ENCODE data around the gene ADAMTSL2.

The ADAMTSL2 gene

GRCh38 chr9:133583586-133583985, 49.1 kb downstream of the ADAMTSL2 start:
- in situ Hi-C loops (cut with HindIII; ENCODE audit: low sequenced_read_pairs), result no loop called here

- in situ Hi-C loops (cut with HindIII; ENCODE audit: low sequenced_read_pairs), result no loop called here
Observed at GRCh38 chr9:133584167-133584558, 49.7 kb downstream of the ADAMTSL2 start.

DNA sequence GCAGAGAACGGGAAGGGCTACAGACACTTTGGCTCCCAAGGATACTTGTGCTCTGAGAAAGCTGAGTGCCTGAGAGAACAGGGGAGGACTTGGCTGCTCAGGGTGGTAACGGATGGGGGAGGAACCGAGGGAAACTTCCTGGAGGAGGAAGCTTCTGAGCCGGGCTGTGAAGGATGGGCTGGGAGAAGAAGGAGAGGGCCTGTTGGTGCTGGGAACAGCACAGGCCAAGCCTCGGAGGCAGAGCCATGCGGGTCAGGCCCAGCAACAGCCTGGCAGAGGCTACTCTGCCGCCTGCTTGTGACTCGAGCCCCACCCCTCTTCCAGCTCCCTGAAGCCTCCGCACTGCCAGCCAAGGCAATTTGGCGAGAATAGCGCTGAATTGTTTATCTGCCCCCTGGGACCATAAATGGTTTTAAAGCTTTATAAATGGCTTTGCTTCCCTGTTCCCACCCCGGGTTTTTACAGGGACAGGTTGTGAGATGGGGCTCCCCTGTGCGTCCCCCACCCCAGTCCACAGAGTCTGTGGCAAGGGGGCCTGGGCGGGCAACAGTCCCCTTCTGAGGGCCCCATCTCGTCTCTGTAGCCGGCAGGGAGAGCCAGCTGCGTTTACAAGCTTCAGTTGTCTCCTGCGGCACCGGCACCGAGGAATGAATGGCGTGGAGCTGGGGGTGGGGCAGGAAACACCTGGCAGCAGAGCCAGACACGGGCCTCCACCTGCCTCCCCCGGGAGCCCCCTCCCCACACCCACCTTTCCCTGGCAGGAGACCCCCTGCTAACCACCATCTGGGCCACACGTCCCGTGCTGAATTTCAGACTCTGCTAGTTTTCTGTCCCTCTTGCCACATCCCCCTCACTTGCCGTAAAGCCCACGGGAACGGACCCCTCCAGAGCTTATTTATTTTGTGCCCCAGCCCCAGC, 50.3 kb downstream of the ADAMTSL2 start:
- in situ Hi-C loops (cut with HindIII; ENCODE audit: low sequenced_read_pairs), result no loop called here

DNA sequence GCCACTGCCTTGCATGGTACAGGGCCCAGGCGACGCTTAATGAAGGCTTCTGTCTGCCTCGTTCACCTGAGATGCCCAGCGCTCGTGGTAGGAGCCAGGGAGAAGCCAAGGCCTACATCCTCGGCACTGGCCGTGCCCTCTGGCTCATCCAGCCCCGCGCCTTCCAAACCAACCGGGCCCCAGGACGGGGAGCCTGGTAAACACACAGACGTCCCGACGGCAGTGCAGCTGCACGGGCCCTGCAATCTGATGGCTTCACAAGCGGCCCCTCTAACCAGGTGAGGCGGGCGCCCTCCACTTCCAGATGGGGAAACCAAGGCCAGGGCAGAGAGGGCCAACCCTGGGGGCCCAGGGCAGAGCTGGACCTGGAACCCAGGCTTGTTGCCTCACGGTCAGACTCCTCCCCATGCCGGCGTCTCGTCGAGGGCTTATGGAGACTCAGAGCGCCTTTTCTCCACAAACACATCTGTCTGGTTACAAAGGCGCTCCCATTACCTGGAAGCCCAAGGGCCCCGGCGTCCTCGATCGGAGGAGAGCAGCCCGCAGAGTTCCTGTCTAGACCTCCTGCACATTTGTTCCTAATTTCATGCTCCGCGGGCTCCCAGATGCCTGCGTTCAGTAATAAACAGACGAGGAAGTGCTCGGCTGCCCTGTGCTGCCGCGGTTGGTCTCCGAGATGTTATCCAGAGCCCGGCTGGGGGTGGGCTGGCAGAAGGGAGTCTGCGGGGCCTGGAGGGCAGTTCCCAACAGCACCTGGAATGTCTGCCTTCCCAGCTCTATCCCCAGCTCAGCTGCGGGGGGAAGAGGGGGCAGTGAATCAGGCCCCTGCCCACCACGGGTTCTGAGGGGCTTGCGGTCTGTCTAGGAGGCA, 51.2 kb downstream of the ADAMTSL2 start:
- in situ Hi-C loops (cut with HindIII; ENCODE audit: low sequenced_read_pairs), result no loop called here

DNA sequence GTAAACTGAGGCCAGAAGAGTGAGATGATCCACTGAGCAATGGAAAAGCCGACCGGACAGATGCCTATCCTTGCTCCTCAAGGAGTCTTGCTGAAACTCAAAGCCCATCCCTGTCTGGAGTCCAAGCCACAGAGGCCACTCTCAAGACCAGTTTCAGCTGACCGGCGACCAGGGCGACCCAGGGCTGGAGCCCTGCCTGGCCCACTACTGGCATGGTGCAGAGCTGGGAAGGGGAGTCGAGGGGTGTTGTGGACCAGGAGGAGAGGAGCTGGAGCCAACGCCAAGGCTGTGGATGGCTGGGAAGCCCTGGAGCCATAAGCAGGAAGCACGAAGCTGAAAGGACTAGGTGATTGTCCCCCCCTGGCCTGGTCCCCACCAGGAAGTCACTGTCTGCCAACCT, 52.5 kb downstream of the ADAMTSL2 start:
- in situ Hi-C loops (cut with HindIII; ENCODE audit: low sequenced_read_pairs), result no loop called here

- in situ Hi-C loops (cut with HindIII; ENCODE audit: low sequenced_read_pairs), result no loop called here
Observed at GRCh38 chr9:133587466-133587865, 53.0 kb downstream of the ADAMTSL2 start.

DNA sequence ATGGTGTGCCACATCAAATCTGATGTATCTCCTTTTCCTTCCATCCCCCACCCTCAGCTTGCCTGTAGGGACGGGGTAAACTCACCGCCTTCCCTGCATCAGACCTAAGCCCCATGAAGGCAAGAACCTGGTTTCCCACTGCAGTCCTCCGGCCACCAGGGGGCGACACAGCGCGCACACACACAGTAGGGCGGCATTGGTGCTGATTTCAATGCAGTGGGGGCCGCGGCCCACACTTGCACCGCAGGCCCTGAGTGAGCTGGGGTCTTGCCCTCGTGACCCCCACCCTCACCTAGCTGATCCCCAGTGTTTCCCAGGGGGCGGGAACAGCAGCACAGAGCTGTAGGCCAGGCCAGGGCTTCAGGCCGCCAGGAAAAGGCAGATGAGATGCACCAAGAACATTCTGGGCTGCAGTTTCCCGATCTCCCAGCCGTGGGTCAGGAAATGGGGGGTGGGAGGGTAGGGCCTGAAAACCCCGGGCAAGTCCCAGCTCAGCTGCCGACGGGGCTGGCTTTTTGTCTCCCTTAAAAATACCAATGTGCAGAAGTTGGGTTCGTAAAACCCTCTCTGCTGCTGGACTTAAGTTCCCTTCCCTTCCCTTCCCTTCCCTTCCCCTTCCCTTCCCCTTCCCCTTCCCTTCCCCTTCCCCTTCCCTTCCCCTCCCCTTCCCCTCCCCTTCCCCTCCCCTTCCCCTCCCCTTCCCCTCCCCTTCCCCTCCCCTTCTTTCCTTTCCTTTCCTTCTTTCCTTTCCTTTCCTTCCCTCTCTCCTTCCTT, 55.1 kb downstream of the ADAMTSL2 start:
- in situ Hi-C loops (cut with HindIII; ENCODE audit: low sequenced_read_pairs), result no loop called here

DNA sequence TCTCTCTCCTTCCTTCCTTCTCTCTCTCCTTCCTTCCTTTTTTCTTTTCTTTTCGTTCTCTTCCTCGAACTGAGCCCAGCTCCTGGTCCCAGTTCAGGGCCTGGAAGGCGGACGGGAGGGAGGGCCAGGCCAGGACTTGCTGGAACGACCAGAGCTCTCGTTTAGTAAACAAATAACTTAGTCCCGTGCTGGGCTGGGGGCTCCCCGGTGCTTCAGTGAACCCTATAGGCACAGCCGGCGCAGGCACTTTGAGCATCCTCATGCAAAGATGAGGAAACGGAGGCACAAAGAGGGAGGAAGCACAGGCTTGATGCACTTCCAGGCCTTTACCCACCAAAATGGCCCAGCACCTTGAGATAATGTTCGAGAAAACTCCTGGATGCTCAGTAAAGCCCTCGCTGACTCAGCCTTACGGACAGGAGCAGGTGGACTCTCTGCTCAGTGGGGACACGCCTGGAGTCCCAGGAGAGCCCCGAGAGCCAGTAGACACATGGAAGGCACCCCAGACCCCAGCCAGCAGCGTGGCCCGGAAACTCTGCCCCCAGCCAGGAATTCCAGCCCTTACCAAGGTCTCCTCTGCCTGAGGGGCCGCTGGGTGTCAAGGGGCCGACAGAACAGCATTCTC, 55.8 kb downstream of the ADAMTSL2 start:
- in situ Hi-C loops (cut with HindIII; ENCODE audit: low sequenced_read_pairs), result no loop called here

- in situ Hi-C loops (cut with HindIII; ENCODE audit: low sequenced_read_pairs), result no loop called here
Observed at GRCh38 chr9:133591116-133591910, 56.8 kb downstream of the ADAMTSL2 start.

- in situ Hi-C loops (cut with HindIII; ENCODE audit: low sequenced_read_pairs), result no loop called here
Observed at GRCh38 chr9:133591985-133592384, 57.5 kb downstream of the ADAMTSL2 start.

DNA sequence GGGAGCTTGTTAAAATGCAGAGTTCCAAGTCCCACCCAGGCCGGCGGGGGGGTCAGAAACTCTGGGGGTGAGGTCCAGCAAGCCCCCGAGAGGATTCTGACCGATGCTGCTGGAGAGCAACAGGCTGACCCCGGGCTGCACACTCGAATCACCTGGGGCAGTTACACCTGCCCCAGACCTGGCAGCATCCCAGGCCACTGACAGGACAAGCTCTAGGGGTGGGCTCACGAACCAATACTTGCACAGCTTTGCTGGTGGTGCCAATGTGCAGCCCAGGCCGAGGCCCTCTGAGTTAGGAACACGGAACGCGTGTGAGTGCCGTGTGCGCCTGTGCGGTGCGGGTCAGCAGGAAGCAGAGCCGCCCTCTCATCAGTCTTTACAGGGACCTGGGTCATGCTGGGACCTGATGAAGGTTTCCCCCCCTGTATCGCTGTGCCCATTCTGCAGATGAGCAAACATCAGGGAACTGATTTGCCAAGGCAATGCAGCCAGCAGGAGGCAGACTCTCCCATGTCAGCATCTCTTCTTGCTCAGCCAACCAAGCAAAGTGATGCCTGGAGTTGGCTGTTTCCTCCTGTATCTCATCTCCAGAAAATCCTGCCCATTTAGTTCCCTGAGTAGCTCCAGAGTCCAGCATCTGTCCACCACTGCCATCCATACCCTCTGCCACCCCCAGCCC, 58.4 kb downstream of the ADAMTSL2 start:
- in situ Hi-C loops (cut with HindIII; ENCODE audit: low sequenced_read_pairs), result no loop called here

GRCh38 chr9:133593587-133594253, 59.2 kb downstream of the ADAMTSL2 start:
- in situ Hi-C loops (cut with HindIII; ENCODE audit: low sequenced_read_pairs), result no loop called here

- in situ Hi-C loops (cut with HindIII; ENCODE audit: low sequenced_read_pairs), result no loop called here
Observed at GRCh38 chr9:133594310-133594709, 59.8 kb downstream of the ADAMTSL2 start.

GRCh38 chr9:133595910-133596309, 61.4 kb downstream of the ADAMTSL2 start:
- in situ Hi-C loops (cut with HindIII; ENCODE audit: low sequenced_read_pairs), result loop anchor here (5.0 kb wide), 2 partner anchors 69 to 76 kb away; no protein-coding TSS in a partner anchor

DNA sequence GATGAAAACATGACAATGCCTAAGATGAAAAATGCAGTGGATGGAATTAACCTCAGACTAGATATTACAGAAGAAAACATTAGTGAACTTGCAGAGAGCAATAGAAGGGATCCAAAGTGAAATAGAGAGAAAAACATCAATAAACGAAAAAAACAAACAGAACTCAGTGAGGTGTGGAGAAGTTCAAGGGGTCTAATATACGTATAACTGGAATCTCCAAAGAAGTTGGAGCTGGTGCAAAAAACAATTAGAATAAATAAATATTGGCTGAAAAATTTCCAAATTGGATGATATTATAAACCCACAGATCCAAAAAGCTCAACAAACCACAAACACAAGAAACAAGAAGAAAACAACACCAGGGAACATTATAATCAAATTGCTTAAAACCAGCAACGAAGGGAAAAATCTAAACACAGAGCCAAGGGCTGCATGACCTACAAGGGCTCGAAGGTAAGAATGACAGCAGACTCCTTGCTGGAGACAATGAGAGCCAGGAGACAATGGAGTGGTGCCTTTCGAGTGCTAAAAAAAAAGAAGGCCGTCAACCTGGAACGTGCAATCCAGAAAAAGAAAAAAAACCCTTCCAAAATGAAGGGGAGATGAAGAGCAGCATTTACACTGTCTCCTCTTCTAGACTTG, 62.9 kb downstream of the ADAMTSL2 start:
- in situ Hi-C loops (cut with HindIII; ENCODE audit: low sequenced_read_pairs), result loop anchor here (5.0 kb wide), 2 partner anchors 70 to 75 kb away; no protein-coding TSS in a partner anchor

- in situ Hi-C loops (cut with HindIII; ENCODE audit: low sequenced_read_pairs), result loop anchor here (5.0 kb wide), 2 partner anchors 72 to 73 kb away; no protein-coding TSS in a partner anchor
Observed at GRCh38 chr9:133598978-133599377, 64.5 kb downstream of the ADAMTSL2 start.

GRCh38 chr9:133599470-133600173, 65.1 kb downstream of the ADAMTSL2 start:
- in situ Hi-C loops (cut with HindIII; ENCODE audit: low sequenced_read_pairs), result loop anchor here (5.0 kb wide), 2 partner anchors 72 to 73 kb away; no protein-coding TSS in a partner anchor

Measured in endothelial cell of hepatic sinusoid (primary cell).